ENCODE data around the gene MALAT1. TPM values are rescaled to one million over a fixed set of nuclear protein-coding genes. Genes with fewer than 3 reads are reported as not detected.
A peak's percentile ranks its signal among the peaks of the same experiment; 100 is the strongest.
"Not testable (repeated sequence)": the region's sequence is repeated elsewhere in the genome, so short reads cannot be mapped to it uniquely, and the experiment has no call there.

MALAT1 gene
- total RNA-seq, 8 experiments from 2014 or later: 4,364 to 49,781 (median 11,043) TPM

- peak overlapping the region in 3 of 5 donors; percentile 1 to 19 (median 6) for H3K4me3 ChIP-seq
- H3K27ac ChIP-seq: peak overlapping the region; percentile 41 to 66
- in situ Hi-C loops (cut with MboI; ENCODE audit: low pct_unique_long_range_greater_than_20kb in 2 of 9, low sequenced_read_pairs in 9 of 9, unreplicated experiment in 9 of 9): no loop called here
- peaks cover 12 to 16% of the 10 kb centered on the region in 2 donors for H3K4me1 ChIP-seq (replicated peaks in 1 of 2)
- peak; percentile 16 to 83 (median 62) for ATAC-seq (replicated peaks in 6 of 8)
- 0 to 60% (median 53%) methylated on average over 1 to 5 of the region's 8 CpGs; no CpG with 5 or more reads in 6 of the 10 experiments for WGBS, 10 experiments
Observed at GRCh38 chr11:65471447-65471891, 27.4 kb upstream of the MALAT1 start.

- Histone ChIP-seq H3K27ac (peak overlapping the region in 1 of 2 donors; percentile 66), H3K4me1 (replicated peaks in 1 of 2) (peaks cover 15 to 16% of the 10 kb centered on the region in 2 donors)
- ATAC-seq (replicated peaks in 6 of 8); H3K4me3 ChIP-seq; in situ Hi-C loops (cut with MboI; ENCODE audit: low pct_unique_long_range_greater_than_20kb in 2 of 9, low sequenced_read_pairs in 9 of 9, unreplicated experiment in 9 of 9): not testable (repeated sequence)
- 83 to 100% (median 95%) methylated on average over 2 to 10 of the region's 14 CpGs; no CpG with 5 or more reads in 2 of the 10 experiments for WGBS, 10 experiments
Observed at GRCh38 chr11:65472588-65473277, 26.1 kb upstream of the MALAT1 start.

DNA sequence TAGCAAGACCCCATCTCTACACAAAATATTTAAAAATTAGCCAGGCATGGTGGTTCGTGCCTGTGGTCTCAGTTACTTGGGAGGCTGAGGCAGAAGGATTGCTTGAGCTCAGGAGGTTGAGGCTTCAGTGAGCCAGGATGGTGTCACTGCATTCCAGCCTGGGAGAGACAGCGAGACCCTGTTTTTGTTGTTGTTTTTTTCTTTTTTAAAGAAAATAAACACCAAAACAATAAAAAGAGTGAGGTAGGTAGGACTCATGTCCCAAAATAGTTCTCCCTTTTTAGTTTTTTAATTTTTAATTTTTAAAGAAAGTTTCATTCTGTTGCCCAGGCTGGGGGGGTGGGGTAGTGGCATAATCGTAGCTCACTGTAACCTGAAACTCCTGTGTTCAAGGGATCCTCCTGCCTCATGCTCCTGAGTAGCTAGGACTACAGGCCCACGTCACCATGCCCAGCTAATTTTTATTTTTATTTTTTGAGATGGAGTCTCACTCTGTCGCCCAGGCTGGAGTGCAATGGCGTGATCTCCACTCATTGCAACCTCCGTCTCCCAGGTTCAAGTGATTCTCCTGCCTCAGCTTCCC lies 25.5 kb upstream of the MALAT1 start:
- Histone ChIP-seq H3K4me3 (no peak overlapping the region), H3K27ac (no peak overlapping the region), H3K4me1 (replicated peaks in 1 of 2) (peaks cover 19 to 22% of the 10 kb centered on the region in 2 donors)
- ATAC-seq (replicated peaks in 6 of 8): no peak
- 17 to 100% (median 94%) methylated on average over 1 to 5 of the region's 7 CpGs for WGBS, 10 experiments
- in situ Hi-C loops (cut with MboI; ENCODE audit: low pct_unique_long_range_greater_than_20kb in 2 of 9, low sequenced_read_pairs in 9 of 9, unreplicated experiment in 9 of 9): no loop called here

- Histone ChIP-seq H3K4me3 (no peak overlapping the region), H3K4me1 (replicated peaks in 1 of 2) (peaks cover 31 to 33% of the 10 kb centered on the region in 2 donors), H3K27ac (no peak overlapping the region)
- no peak for ATAC-seq (replicated peaks in 6 of 8)
- in situ Hi-C loops (cut with MboI; ENCODE audit: low pct_unique_long_range_greater_than_20kb in 2 of 9, low sequenced_read_pairs in 9 of 9, unreplicated experiment in 9 of 9): no loop called here
- 80 to 100% (median 100%) methylated on average over 1 to 3 of the region's 3 CpGs; no CpG with 5 or more reads in 3 of the 10 experiments for WGBS, 10 experiments
Observed at GRCh38 chr11:65474864-65475263, 24.0 kb upstream of the MALAT1 start.

DNA sequence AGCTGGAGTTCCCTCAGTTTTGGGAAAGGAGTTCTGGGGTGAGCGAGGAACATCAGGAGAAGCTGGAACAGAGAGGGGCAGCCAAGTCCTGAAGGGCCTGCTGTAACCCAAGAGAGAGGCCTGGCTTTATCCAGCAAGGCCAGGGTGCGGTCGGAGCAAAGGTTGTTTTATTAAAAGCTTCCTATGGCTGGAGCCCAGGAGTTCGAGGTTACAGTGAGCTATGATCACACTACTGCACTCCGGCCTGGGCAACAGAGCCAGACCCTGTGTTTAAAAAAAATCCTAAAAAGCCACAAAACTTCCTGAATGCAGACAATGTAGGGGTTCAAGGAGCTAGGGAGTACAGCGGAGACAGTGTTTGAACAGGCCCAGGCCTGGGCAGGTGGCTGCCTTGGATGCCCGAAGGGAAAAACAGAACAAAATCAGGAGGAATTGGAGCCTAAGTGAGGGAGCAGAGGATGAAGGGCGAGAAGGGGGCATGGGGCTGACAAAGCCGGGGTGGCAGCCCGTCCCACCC lies 22.2 kb upstream of the MALAT1 start:
- Histone ChIP-seq H3K27ac (peak overlapping the region; percentile 98 to 99), H3K4me1 (replicated peaks in 1 of 2) (peaks cover 32 to 39% of the 10 kb centered on the region in 2 donors), H3K4me3 (peak overlapping the region; percentile 63 to 74 (median 69))
- ATAC-seq (replicated peaks in 6 of 8): no peak
- in situ Hi-C loops (cut with MboI; ENCODE audit: low pct_unique_long_range_greater_than_20kb in 2 of 9, low sequenced_read_pairs in 9 of 9, unreplicated experiment in 9 of 9): no loop called here
- WGBS, 10 experiments: 7 to 82% (median 50%) methylated on average over 2 to 7 of the region's 10 CpGs; no CpG with 5 or more reads in 2 of the 10 experiments

DNA sequence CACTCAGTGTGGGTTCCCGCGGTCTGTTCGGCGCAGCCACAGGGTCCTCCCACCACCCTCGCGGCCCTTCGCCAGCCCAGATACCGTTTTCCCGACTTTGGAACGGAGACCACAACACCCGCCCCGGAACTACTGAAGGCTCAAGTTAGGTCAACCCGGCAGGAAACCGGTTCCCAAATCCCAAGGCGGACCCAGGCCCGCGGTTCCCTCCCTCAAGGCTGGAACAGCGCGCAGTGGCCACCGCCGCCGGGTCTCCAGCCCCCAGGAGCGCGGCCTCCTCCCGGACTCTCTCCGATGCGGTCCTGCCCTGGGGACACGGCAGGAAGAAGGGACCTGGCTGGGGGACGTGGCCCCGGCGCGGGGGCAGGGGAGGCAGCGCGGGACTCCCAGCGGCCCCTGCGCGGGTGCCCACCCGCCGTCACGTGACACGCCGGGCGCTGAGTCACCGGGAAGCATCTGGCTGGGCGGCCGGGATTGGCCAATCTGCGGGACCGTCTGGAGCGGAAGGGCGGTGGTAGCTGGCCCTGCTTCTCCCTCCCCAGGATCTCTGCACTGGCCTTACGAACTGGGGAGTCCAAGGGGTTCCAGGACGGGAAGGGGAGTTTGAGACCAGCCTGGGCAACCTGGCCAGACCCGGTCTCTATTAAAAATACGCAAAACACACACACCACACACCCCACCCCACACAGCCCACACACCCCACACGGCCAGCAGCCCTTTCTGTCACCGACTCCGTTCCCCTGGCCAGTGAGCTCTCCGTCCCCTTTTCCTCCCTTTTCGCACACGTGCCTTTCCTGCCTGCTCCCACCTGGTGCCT lies 21.5 kb upstream of the MALAT1 start:
- H3K4me3 ChIP-seq: peak overlapping the region; percentile 63 to 74 (median 69)
- H3K4me1 ChIP-seq (replicated peaks in 1 of 2): peaks cover 31 to 35% of the 10 kb centered on the region in 2 donors
- no CpG with 5 or more reads among the region's 60 CpGs for WGBS, 10 experiments
- in situ Hi-C loops (cut with MboI; ENCODE audit: low pct_unique_long_range_greater_than_20kb in 2 of 9, low sequenced_read_pairs in 9 of 9, unreplicated experiment in 9 of 9): no loop called here
- peak overlapping the region; percentile 98 to 99 for H3K27ac ChIP-seq
- peak; percentile 71 to 91 (median 86) for ATAC-seq (replicated peaks in 6 of 8)

GRCh38 chr11:65478388-65479183 lies 20.3 kb upstream of the MALAT1 start:
- H3K4me3 ChIP-seq: peak overlapping the region; percentile 12 to 74 (median 64)
- peak; percentile 2 to 27 (median 14) for ATAC-seq (replicated peaks in 6 of 8)
- in situ Hi-C loops (cut with MboI; ENCODE audit: low pct_unique_long_range_greater_than_20kb in 2 of 9, low sequenced_read_pairs in 9 of 9, unreplicated experiment in 9 of 9): no loop called here
- H3K27ac ChIP-seq: peak overlapping the region; percentile 98 to 99
- peaks cover 31 to 34% of the 10 kb centered on the region in 2 donors for H3K4me1 ChIP-seq (replicated peaks in 1 of 2)
- WGBS, 10 experiments: 20 to 100% (median 55%) methylated on average over 1 to 9 of the region's 33 CpGs; no CpG with 5 or more reads in 1 of the 10 experiments

DNA sequence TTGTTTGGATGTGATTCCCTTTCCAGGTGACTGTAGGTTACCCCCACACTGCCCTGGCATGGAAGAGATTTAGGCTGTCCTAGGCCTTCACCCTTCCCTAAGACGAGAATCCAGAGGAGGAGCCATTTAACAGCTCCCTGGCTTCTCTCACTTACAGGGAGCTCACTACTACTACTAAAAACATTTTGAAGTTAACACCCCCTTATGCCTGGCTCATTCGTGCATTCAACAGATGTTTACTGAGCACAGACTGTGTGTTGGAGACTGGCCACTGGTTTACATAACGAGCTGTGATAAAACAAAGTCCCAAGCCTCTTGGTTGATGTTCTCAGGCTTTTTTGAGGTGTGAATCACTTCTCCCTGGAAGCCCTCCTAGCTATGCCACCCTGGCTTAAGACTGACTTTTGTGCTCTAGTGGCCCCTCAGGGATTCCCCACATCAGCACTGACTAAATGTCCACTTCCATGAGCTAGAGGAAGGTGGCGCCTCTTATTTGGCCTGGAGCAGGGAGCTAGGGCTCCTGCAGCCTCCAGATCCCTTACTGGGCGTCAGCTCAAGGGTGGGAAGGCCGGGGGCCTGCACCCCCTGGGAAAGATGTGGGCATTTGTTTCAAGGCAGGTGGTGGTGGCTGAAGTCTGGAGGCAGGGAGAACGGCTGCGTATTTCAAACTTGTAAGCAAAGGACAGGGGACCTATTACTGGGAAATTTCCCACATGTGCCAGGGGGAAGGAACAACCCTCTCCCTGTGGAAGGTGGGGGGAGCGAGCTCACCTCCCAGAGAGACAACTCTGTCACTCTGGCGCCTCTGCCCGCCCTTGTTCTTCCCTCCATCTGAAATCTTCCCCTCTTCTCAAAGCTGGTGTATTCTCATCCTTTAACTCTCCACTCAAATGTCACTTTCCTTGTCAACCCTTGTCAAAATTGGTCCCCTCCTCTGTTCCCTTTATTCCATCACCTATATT lies 19.4 kb upstream of the MALAT1 start:
- ATAC-seq (replicated peaks in 6 of 8): peak; percentile 8 to 47 (median 22)
- Histone ChIP-seq H3K4me1 (replicated peaks in 1 of 2) (peaks cover 31 to 34% of the 10 kb centered on the region in 2 donors), H3K4me3 (peak overlapping the region in 4 of 5 donors; percentile 12 to 74 (median 66)), H3K27ac (peak overlapping the region; percentile 98 to 99)
- in situ Hi-C loops (cut with MboI; ENCODE audit: low pct_unique_long_range_greater_than_20kb in 2 of 9, low sequenced_read_pairs in 9 of 9, unreplicated experiment in 9 of 9): no loop called here
- WGBS, 10 experiments: 0 to 80% (median 61%) methylated on average over 1 to 9 of the region's 11 CpGs; no CpG with 5 or more reads in 3 of the 10 experiments

- H3K4me1 ChIP-seq (replicated peaks in 1 of 2): peaks cover 54 to 58% of the 10 kb centered on the region in 2 donors
- no peak overlapping the region for H3K27ac ChIP-seq
- no peak overlapping the region for H3K4me3 ChIP-seq
- no peak for ATAC-seq (replicated peaks in 6 of 8)
- 90 to 100% (median 96%) methylated on average over 1 to 2 of the region's 2 CpGs; no CpG with 5 or more reads in 4 of the 10 experiments for WGBS, 10 experiments
- in situ Hi-C loops (cut with MboI; ENCODE audit: low pct_unique_long_range_greater_than_20kb in 2 of 9, low sequenced_read_pairs in 9 of 9, unreplicated experiment in 9 of 9): no loop called here
Observed at GRCh38 chr11:65482306-65482850, 16.5 kb upstream of the MALAT1 start.

DNA sequence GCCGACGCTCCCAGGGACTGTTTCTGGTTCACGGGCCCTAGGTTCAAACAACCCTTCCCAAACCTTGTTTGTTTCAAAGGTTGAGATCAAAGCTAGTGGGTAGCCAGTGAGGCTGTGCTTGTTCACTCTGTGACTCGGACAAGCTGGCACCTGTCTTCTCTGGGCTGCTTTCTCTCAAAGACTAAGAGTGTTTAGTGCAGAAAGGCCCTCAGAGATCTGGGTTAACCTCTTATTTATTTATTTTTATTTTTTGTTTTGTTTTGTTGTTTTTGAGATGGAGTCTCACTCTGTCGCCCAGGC lies 13.0 kb upstream of the MALAT1 start:
- in situ Hi-C loops (cut with MboI; ENCODE audit: low pct_unique_long_range_greater_than_20kb in 2 of 9, low sequenced_read_pairs in 9 of 9, unreplicated experiment in 9 of 9): no loop called here
- Histone ChIP-seq H3K27ac (peak overlapping the region; percentile 15 to 88), H3K4me1 (replicated peaks in 1 of 2) (peaks cover 61 to 64% of the 10 kb centered on the region in 2 donors), H3K4me3 (no peak overlapping the region)
- 25 to 83% (median 51%) methylated on average over 1 to 4 of the region's 5 CpGs for WGBS, 10 experiments
- no peak for ATAC-seq (replicated peaks in 6 of 8)

Data from motor neuron (in vitro differentiated cells).